ENCODE data around the gene FYN. TPM values are rescaled to one million over a fixed set of nuclear protein-coding genes. Genes with fewer than 3 reads are reported as not detected.

FYN gene
- total and polyA plus RNA-seq, 2 of the 8 experiments (the other 6 are each of a cell fraction or from before 2014, with no cell fraction given): 46.8 to 97.2 TPM

DNA sequence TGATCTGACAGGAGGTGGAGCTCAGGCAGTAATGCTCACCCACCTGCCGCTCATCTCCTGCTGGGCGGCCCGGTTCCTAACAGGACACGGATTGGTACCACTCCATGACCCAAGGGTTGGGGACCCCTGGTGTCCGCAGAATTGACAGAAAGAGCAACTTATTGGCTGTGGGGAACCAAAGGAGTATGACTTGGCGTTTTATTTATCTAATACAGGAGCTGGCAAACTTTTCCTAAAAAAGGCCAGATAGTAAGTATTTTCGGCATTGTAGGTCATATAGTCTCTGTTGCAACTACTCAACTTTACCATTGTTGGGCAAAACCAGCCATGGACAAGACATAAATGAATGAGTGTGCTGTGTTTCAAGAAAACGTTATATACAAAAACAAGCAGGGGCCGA is 223.2 kb downstream of the FYN start:
- Histone ChIP-seq H2AFZ (ENCODE audit: low read length) (no peak overlapping the region), H3K56ac (replicated peaks; ENCODE audit: insufficient read length, low read depth, low read length) (no peak overlapping the region), H2BK120ac (replicated peaks; ENCODE audit: low read depth, low read length) (no peak overlapping the region), H3K79me2 (ENCODE audit: control insufficient read depth in 1 of 2, insufficient read depth in 2 of 2, low read length in 2 of 2) (no peaks in the 10 kb centered on the region), H4K20me1 (replicated peaks in 1 of 2; ENCODE audit: control insufficient read depth in 1 of 2, insufficient read depth in 2 of 2, low read length in 2 of 2) (no peaks in the 10 kb centered on the region), H3K23ac (ENCODE audit: insufficient read length) (no peak overlapping the region), H4K8ac (ENCODE audit: extremely low read depth, insufficient read depth, low read length) (no peak overlapping the region), H3K27me3 (replicated peaks in 1 of 4; ENCODE audit: control insufficient read depth in 3 of 4, extremely low read depth in 1 of 4, insufficient read depth in 3 of 4, low read length in 3 of 4) (no peaks in the 10 kb centered on the region), H2BK12ac (ENCODE audit: low read depth, low read length) (no peak overlapping the region), H2BK20ac (ENCODE audit: low read length) (no peak overlapping the region; the same call in 1 of the 2 replicates), H3K4me3 (ENCODE audit: extremely low read depth in 1 of 4, insufficient read depth in 2 of 4, low read depth in 3 of 4, low read length in 4 of 4) (no peak overlapping the region), H4K91ac (replicated peaks; ENCODE audit: insufficient read length, low read length) (no peak overlapping the region), H3K4me1 (replicated peaks in 1 of 4; ENCODE audit: control insufficient read depth in 3 of 4, insufficient read depth in 4 of 4, low read length in 3 of 4) (peaks cover 0 to 3% (median 0%) of the 10 kb centered on the region in 4 experiments; a peak in 2 of 7 replicates), H3K36me3 (ENCODE audit: control insufficient read depth in 2 of 4, insufficient read depth in 4 of 4, low read length in 3 of 4) (no peaks in the 10 kb centered on the region), H3K9ac (replicated peaks in 1 of 4; ENCODE audit: extremely low read depth in 1 of 4, low read depth in 3 of 4, low read length in 3 of 4) (no peak overlapping the region), H2BK5ac (ENCODE audit: low read depth, low read length) (no peak overlapping the region), H3K9me3 (ENCODE audit: insufficient read depth in 2 of 2, low read depth in 1 of 2, low read length in 1 of 2) (peaks cover 0 to 8% of the 10 kb centered on the region in 2 experiments; a peak in 2 of 4 replicates), H3K27ac (ENCODE audit: low read depth, low read length) (no peak overlapping the region), H4K5ac (ENCODE audit: insufficient read length, low read depth, low read length) (no peak overlapping the region), H3K79me1 (ENCODE audit: low read depth, low read length) (no peaks in the 10 kb centered on the region), H2AK5ac (ENCODE audit: low read depth, low read length) (no peak overlapping the region), H3K4ac (replicated peaks; ENCODE audit: insufficient read length, low read depth, low read length) (no peak overlapping the region), H3K23me2 (ENCODE audit: low read depth, low read length) (no peaks in the 10 kb centered on the region), H2BK15ac (ENCODE audit: low read length) (no peak overlapping the region), H3K18ac (ENCODE audit: extremely low read depth, low read length) (no peak overlapping the region), H3K14ac (ENCODE audit: insufficient read length) (no peak overlapping the region), H3K4me2 (ENCODE audit: insufficient read depth in 1 of 2, low read depth in 2 of 2, low read length in 2 of 2) (no peak overlapping the region)
- DNase-seq (ENCODE audit: low read depth in 1 of 2, low spot score in 2 of 2) (no peak), FAIRE-seq (no peak)
- ChIA-PET POLR2A (ENCODE audit: partially characterized antibody) (no interaction called here), CTCF (ENCODE audit: partially characterized antibody) (interaction anchor here (0.6 to 1.4 kb wide), 2 partner anchors 17 to 295 kb away, joined by 3 to 5 read pairs; no protein-coding TSS in a partner anchor)
- TF ChIP-seq RNF2 (IDR thresholded peaks at IDR 0.05; ENCODE audit: borderline replicate concordance, low read depth, low read length, missing control alignments, poor library complexity, severe bottlenecking): no peak
- TF ChIP-seq, protein P1, sequence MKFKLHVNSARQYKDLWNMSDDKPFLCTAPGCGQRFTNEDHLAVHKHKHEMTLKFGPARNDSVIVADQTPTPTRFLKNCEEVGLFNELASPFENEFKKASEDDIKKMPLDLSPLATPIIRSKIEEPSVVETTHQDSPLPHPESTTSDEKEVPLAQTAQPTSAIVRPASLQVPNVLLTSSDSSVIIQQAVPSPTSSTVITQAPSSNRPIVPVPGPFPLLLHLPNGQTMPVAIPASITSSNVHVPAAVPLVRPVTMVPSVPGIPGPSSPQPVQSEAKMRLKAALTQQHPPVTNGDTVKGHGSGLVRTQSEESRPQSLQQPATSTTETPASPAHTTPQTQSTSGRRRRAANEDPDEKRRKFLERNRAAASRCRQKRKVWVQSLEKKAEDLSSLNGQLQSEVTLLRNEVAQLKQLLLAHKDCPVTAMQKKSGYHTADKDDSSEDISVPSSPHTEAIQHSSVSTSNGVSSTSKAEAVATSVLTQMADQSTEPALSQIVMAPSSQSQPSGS (IDR thresholded peaks at IDR 0.05; ENCODE audit: low read length): no peak
- no peak for TF ChIP-seq CHD2 (IDR thresholded peaks at IDR 0.05; ENCODE audit: low read length)
- TF ChIP-seq TEAD4 (IDR thresholded peaks at IDR 0.05; ENCODE audit: low read depth, low read length): no peak
- TF ChIP-seq BACH1 (IDR thresholded peaks at IDR 0.05; ENCODE audit: low read length): no peak
- TF ChIP-seq RBBP5 (IDR thresholded peaks at IDR 0.05; ENCODE audit: borderline replicate concordance, low read depth, low read length): no peak
- no peak for TF ChIP-seq ASH2L (IDR thresholded peaks at IDR 0.05; ENCODE audit: low read length)
- TF ChIP-seq SUZ12 (IDR thresholded peaks at IDR 0.05; ENCODE audit: low read length): no peak
- no peak for TF ChIP-seq NRF1 (IDR thresholded peaks at IDR 0.05; ENCODE audit: low read depth, low read length)
- TF ChIP-seq CREB1 (IDR thresholded peaks at IDR 0.05): no peak
- no peak for TF ChIP-seq CHD1 (IDR thresholded peaks at IDR 0.05; ENCODE audit: low read depth, low read length)
- WGBS, 2 experiments (ENCODE audit: extremely low coverage in 1 of 2, insufficient coverage in 1 of 2, insufficient read length in 1 of 2, insufficient replicate concordance in 2 of 2, low coverage in 1 of 2, low lambda C conversion rate in 2 of 2, missing lambda C conversion rate in 1 of 2): 87% methylated on average over 9 of the region's 9 CpGs; no CpG with 5 or more reads in 1 of the 2 experiments
